GM19023 (cell line): ENCODE measurements around the gene SS18L1.

Source experiments
- ATAC-seq: cut with Tn5 transposase; IDR thresholded peaks from one replicate; pipeline ENCODE4 v1.9.1; 2021; ENCODE audit warnings: mild to moderate bottlenecking, moderate library complexity; ENCODE audit not compliant: unreplicated experiment

The SS18L1 gene

GRCh38 chr20:62191781-62192559 lies 48.4 kb downstream of the SS18L1 start:
- no peak for ATAC-seq

GRCh38 chr20:62192635-62193034 lies 49.1 kb downstream of the SS18L1 start:
- ATAC-seq: no peak

- no peak for ATAC-seq
These were observed 49.8 kb downstream of the SS18L1 start for GRCh38 chr20:62193079-62194025.

- ATAC-seq: no peak
These were observed 51.5 kb downstream of the SS18L1 start for GRCh38 chr20:62195075-62195405.

GRCh38 chr20:62195736-62196135 lies 52.2 kb downstream of the SS18L1 start:
- no peak for ATAC-seq

GRCh38 chr20:62196286-62196685 lies 52.7 kb downstream of the SS18L1 start:
- no peak for ATAC-seq

- no peak for ATAC-seq
These were observed 53.7 kb downstream of the SS18L1 start for GRCh38 chr20:62197311-62197710.

- no peak for ATAC-seq
These were observed 54.2 kb downstream of the SS18L1 start for GRCh38 chr20:62197801-62198200.

GRCh38 chr20:62198496-62198895 lies 54.9 kb downstream of the SS18L1 start:
- ATAC-seq: no peak

- no peak for ATAC-seq
These were observed 55.4 kb downstream of the SS18L1 start for GRCh38 chr20:62198931-62199330.

GRCh38 chr20:62200491-62201172 lies 57.1 kb downstream of the SS18L1 start:
- no peak for ATAC-seq

GRCh38 chr20:62201173-62202082 lies 57.9 kb downstream of the SS18L1 start:
- no peak for ATAC-seq

- ATAC-seq: no peak
These were observed 58.5 kb downstream of the SS18L1 start for GRCh38 chr20:62202083-62202395.

GRCh38 chr20:62202676-62203377 lies 59.3 kb downstream of the SS18L1 start:
- no peak for ATAC-seq

- ATAC-seq: no peak
These were observed 59.9 kb downstream of the SS18L1 start for GRCh38 chr20:62203378-62204030.

GRCh38 chr20:62205618-62206387 lies 62.2 kb downstream of the SS18L1 start:
- ATAC-seq: no peak

GRCh38 chr20:62206388-62206775 lies 62.8 kb downstream of the SS18L1 start:
- ATAC-seq: no peak

- no peak for ATAC-seq
These were observed 64.7 kb downstream of the SS18L1 start for GRCh38 chr20:62208061-62208794.
